KBM-7 (cell line): Measurements from ENCODE around the gene KCNJ18.
"Not testable (repeated sequence)": the region's sequence is repeated elsewhere in the genome, so short reads cannot be mapped to it uniquely, and the experiment has no call there.

ENCODE experiments used
- DNase-seq: peaks from one replicate; pipeline ENCODE4 v3.0.0-alpha.2; 2015
- in situ Hi-C: fragments of 300-500 bp; cut with MboI; formaldehyde crosslinking; loops from 2 replicates; pipeline ENCODE4 v1.14.3; 2020; ENCODE audit warnings: low sequenced_read_pairs, low pct_unique_long_range_greater_than_20kb, mixed read lengths

Gene KCNJ18

DNA sequence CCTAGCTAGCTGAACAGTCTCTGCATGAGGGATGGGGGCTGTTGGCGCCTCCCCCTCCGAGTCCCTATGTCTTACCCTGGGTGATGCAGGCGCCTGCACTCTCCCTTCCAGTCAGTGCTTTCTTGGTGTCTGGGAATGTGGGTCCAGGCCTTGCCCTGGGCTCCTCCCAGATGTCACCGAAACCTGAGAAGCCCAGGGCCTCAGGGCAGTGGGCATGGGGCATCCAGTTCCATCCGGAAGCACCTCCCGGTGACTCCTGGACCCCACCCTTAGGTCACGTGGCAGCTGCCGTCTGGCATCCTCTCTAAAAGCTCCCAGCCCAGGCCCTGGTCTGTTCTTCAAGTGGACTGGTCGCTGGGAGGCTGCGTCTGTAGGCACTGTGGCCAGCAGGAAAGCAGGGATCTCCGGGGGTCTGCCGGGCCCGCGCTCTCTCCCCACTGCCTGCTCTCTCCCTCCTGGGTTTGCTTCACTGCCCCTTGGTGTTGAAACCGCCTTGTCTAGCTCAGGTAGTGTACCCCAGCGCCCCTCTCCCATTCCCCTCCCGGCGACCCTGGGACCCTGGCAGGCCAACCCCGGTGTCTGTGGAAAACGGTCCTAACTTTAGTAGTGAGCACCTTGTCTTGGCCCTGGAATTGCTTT lies 6.2 kb downstream of the KCNJ18 start:
- DNase-seq: not testable (repeated sequence)

DNA sequence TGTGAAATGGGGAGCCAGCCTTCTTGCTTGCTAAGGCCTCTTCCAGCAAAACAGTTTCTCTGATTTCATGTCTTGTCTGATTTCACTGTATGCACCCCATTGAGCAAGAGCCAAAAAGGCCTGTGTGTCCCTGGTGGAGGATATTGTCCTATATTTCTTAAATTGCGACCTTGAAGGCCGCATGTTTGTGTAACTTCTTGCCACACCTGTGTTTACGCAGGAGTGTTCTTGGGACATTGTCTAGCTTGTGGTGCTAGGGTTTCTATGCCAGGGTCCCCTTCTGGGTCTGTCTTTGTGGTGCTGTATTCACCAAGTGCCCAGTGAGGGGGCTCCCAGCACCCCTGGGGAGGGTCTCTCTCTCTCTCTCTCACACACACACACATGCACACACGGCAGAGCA lies 6.8 kb downstream of the KCNJ18 start:
- in situ Hi-C loops, DNase-seq: not testable (repeated sequence)

More for the DNA sequence above, 6.2 kb downstream of the KCNJ18 start:
- in situ Hi-C loops: not testable (repeated sequence)

DNA sequence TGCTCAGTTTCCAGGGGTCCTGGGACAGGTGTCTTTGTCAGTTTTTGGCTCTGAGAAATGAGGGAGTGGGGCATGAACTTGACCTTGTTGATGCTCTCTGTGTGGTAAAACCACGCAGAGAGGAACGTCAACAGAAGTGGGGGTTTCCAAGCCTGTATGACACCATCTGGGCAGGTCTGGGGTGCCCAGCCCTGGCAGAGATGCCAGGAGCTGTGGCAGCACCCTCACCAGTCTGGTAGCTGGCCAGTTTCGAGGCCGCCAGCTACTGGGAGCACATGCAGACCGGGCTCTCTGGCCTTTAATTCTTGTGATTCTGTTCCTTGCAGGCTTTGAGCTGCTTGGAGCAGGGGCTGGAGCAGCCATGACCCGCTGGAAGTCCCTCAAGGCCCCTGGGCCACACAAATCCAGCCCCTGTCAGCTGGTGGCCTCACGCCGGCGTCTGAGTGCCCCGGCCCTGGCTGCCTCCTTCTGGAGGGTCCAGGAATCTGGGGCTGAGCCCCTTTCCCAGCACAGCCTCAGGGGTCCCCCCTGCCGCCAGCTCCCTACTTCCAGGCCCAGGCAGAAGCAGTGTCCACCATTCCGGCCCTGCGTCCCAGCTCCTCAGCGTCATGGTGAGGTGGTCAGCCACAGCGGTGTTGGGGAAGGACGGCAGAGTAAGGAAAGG lies 7.4 kb downstream of the KCNJ18 start:
- in situ Hi-C loops, DNase-seq: not testable (repeated sequence)

DNA sequence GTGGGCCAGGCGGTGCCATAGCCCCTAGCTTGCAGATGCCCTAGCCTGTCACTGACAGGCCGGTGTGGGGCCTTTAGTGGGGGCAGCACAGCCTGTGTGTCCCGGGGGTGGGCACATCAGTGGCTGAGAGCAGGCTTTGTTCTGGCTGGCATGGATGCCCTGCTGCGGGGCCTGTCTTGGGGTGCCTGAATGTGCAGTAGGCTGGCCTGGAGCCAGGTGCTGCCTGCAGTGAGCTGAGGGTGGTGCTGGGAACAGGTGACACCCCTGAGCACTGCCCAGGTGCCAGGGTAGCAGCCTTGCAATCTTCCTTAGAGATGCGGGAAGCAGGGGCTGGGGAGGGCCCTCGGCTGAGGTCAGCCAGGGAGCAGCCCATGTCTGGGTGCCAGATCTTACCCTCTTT lies 8.8 kb downstream of the KCNJ18 start:
- DNase-seq, in situ Hi-C loops: not testable (repeated sequence)

DNA sequence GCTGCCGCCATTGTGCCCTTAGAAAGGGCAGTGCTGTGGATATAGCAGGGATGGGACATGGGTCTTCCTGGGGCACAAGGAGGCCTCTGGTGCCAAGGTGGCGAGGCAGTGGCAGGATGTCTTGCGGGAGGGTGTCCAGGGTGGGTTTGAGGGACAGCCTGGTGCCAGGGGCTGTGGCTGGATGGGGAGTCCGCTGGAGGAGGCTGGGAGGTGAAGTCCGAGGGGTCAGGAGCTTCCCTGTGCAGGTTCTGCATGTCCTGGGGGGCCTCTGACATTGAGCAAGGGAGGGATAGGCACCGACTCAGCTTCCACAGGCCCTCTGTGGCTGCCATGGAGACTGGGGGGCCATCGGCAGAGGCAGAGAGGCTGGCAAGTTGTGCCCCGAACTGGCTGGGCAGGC lies 9.7 kb downstream of the KCNJ18 start:
- in situ Hi-C loops, DNase-seq: not testable (repeated sequence)

DNA sequence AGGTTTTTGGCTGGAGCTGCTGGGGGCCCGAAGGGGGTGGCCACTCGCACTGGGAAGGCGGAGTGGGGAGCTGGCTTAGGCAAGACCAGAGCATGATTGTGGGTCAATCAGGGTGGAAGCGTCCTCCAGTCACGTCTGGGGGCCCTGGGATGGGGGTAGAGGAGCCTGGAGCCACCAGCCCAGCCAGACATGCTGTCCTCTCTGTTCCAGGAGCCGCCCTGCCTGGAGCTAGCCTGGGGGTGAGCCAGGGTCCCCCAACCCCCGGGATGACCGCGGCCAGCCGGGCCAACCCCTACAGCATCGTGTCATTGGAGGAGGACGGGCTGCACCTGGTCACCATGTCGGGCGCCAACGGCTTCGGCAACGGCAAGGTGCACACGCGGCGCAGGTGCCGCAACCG lies 10.2 kb downstream of the KCNJ18 start:
- in situ Hi-C loops, DNase-seq: not testable (repeated sequence)

DNA sequence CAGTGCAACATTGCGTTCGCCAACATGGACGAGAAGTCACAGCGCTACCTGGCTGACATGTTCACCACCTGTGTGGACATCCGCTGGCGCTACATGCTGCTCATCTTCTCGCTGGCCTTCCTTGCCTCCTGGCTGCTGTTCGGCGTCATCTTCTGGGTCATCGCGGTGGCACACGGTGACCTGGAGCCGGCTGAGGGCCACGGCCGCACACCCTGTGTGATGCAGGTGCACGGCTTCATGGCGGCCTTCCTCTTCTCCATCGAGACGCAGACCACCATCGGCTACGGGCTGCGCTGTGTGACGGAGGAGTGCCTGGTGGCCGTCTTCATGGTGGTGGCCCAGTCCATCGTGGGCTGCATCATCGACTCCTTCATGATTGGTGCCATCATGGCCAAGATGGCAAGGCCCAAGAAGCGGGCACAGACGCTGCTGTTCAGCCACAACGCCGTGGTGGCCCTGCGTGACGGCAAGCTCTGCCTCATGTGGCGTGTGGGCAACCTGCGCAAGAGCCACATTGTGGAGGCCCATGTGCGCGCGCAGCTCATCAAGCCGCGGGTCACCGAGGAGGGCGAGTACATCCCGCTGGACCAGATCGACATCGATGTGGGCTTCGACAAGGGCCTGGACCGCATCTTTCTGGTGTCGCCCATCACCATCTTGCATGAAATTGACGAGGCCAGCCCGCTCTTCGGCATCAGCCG lies 10.8 kb downstream of the KCNJ18 start:
- DNase-seq, in situ Hi-C loops: not testable (repeated sequence)

DNA sequence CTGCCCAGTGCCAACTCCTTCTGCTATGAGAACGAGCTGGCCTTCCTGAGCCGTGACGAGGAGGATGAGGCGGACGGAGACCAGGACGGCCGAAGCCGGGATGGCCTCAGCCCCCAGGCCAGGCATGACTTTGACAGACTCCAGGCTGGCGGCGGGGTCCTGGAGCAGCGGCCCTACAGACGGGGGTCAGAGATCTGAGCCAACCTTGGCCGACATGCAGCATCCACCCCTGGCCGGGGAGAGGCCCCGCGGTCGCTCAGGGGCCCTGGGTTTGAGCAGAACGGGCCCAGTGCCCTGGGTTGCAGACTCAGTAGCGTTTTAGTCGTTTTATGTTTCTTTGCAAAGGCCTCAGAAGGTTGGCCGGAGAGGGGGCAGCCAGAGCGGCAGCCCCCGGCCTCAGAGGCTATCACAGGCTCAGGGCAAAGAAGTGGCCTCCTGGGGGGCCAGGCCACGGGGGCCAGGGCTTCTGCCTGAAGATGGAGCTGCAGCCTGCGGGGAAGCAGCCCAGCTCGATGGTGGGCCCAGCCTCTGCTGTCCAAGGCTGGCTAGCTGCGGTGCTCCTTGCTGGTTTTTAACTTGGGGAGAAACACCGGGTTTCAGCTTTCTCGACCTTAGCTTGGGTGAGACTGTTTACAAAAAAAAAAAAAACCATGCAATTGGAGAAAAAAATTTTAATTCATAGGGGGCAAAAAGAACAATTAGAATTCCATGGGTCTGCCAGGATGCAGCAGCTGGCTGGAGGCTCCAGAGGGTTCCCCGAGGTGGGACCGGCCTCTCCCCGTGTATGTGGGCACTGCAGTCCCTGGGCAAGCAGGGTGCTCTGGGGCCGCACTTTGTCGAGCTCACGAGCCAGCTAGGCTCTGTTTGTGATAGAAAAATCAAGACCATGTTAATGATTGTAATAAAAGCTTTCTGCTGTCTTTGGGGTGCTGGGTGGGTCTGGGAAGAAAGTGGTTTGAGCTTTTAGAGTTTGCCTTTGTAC lies 11.9 kb downstream of the KCNJ18 start:
- in situ Hi-C loops, DNase-seq: not testable (repeated sequence)

DNA sequence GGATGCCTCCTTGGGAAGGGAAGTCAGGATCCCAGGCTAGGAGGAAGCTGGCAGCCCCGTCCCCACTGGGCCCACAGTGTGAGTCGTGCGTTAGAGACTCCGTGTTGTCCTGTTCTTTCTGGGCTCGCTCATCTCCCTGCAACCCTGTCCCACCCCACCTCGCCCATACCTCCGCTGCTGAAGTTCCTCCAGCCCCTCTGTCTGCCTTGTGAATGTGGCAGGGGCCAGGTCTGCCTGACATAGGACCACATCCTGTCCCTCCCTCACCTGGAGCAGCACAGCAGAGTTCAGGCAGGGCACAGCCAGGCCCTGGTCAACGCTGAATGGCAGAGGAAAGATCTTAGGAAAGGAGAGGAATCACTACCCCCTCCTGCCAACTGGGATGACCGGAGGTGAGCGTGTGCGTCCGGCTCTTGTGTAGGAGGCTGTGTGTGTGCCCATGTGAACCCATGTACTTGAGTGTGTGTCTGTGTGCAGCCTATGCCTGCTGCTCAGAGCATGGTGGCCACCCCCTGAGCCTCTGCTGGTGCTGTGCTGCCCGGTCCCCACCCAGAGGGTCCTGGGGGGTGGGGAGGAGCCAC lies 12.8 kb downstream of the KCNJ18 start:
- DNase-seq: no peak
- in situ Hi-C loops: loop anchor here (5.0 kb wide), 1 partner anchor 283 kb away; no protein-coding TSS in a partner anchor

DNA sequence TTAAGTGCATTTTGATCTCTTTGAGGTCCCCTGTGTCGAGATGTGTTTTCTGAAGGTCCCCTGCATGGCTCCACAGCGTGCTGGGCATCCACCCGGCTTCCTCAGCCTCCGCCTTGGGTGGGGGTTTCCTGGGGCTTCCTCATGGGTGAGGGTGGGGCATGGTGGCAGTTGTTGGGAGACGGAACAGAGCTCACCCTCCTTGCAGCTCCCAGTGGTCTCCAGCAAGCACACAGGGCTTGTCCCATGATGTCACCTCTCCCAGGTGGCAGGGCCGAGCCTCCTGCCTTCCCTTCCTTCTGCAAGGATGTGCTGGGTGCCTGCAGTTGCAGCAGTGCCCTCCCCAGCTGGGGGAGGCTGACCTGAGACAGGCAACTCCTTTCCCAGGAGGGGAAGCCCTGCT lies 13.4 kb downstream of the KCNJ18 start:
- in situ Hi-C loops: loop anchor here (5.0 kb wide), 1 partner anchor 283 kb away; no protein-coding TSS in a partner anchor
- not testable (repeated sequence) for DNase-seq

DNA sequence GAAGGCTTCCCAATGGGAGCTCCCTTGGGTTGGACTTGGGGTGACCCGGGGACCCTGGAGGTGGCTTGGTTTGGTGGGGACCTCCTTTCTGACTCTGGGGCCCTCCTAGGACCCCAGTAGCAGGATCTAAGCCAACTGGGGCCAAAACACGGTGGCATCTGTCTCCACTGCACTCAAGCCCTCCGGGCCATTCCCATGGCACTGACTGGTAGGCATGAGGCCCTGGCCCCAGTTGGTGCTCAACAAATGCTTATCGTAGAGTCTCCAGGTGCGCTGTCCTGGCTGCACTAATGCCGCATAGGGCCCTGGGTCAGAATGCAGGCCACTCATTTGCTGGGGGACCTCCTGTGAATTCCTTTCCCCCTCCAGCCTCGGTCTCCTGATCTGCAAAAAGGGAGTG lies 14.2 kb downstream of the KCNJ18 start:
- in situ Hi-C loops: loop anchor here (5.0 kb wide), 1 partner anchor 284 kb away; no protein-coding TSS in a partner anchor
- DNase-seq: not testable (repeated sequence)

DNA sequence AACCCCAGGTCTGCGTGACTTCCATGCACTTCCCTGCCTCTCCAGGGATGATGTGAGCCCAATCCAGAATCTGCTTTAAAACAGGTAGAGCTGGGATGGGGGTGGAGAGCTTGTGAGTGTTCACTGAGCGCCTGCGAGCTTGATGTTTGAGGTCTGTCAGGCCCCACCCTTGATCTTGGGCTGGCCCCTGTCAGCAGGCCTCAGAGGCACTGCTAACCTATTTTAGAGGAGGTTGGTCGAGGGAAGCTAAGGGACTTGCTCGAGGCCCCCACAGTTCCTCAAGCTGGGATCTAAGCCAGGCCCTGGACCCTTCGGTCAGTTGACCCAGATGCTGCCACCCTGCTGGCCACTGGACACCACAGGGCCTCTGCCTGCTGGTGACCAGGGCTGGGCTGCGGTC lies 14.8 kb downstream of the KCNJ18 start:
- not testable (repeated sequence) for DNase-seq
- in situ Hi-C loops: loop anchor here (5.0 kb wide), 1 partner anchor 285 kb away; no protein-coding TSS in a partner anchor

DNA sequence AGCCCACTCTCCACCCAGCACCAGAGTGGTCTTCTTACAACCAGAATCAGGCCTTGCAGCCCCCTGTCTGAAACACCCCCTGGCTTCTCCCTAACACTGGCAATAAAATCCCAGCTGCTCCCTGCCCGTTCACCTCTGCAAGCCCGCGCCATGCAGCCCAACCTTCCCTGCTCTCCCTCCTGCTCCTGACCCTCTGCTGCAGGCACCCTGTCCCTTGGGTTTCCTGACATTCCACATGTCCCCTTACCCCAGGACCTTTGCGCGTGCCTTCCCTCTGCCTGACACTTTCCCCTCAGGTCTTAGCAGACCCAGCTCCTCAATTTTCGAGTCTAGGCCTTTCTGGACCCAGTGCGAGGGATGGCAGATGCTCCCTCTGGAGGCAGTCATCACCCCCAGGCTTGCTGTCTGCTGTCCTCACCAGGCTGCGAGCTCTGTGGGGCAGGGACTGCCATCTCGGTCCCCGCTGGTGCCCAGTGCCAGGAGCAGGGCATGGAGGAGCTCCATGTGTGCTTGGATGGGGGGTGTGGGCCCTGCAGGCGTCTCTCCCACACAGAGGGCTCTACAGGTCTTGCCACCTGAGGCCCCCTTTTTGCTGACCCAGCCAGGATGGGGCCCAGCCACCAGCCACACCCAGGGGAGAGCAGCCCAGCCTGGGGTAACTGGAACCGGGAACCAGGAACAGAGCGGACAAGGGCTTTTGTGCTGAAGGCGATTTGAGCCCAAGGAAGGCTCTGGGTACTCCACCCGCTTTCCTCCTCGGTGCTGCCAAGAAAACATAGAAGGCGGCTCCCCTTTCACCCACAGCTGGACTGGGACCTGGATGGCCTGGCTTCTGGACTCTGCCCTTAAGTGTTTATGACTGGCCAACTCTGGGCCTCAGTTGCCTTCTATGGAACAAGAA lies 15.6 kb downstream of the KCNJ18 start:
- DNase-seq: not testable (repeated sequence)
- in situ Hi-C loops: loop anchor here (5.0 kb wide), 1 partner anchor 286 kb away; no protein-coding TSS in a partner anchor

DNA sequence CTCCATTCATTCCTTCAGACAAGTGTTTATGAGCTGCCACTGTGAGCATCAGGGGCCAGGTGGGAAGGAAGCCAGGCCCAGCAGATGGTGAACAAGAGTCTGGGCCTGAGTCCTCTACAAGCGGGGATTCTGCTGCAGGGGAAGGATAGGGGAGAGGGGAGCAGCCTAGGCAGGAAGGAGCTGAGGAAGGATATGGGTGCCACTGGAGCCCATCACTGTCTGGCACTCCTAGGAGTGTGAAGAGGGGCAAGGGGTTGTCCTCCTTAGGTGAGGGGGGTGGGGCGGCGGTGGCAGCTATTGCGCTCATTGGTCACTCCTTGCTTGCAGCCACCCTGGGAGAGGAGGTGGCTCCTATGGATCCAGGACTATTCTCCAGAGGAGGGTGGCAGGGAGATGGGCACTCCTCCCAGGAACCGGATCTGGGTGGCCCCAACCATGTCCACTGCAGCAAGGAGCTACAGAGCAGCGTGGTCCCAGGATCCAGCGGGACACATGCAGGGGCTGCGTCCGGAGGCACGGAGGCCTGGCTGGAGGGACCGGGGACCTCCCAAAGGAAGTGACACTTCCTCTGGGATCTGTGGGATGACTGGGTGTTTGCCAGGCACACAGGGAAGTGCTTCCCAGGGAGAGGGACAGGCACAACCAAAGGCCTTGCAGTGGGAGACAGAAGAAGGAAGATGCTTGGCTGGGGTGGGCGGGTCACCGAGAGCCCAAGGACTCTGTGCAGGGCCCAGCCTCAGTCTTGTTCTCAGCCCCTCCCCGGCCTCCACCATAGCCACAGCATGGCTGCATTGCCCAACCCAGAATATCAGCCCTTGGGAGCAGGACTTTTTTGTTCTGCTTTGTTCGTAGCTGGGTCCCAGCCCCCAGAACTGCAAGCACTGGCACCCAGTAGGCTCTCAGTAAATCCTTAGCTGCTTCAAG lies 16.6 kb downstream of the KCNJ18 start:
- DNase-seq: not testable (repeated sequence)
- in situ Hi-C loops: loop anchor here (5.0 kb wide), 1 partner anchor 287 kb away; no protein-coding TSS in a partner anchor

DNA sequence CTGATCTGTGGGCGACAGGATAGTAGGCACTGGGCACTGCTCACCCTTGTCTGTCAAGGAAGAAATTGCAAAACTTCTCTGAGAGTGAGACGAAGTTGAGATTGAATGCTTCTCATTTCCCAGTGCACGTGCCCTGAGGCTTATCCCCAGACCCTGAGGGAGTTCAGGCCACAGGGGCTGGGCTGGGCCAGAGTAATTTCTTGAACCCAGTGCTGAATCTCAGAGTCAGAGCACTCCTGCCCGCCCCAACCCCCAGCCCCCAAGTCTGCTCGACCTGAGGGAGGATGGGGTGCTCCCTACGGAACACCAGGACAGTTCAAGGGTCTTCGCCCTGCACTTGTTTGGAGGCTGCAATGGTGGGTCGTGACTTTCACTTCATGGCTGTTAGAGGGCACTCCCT lies 17.7 kb downstream of the KCNJ18 start:
- not testable (repeated sequence) for DNase-seq
- in situ Hi-C loops: loop anchor here (5.0 kb wide), 1 partner anchor 288 kb away; no protein-coding TSS in a partner anchor

DNA sequence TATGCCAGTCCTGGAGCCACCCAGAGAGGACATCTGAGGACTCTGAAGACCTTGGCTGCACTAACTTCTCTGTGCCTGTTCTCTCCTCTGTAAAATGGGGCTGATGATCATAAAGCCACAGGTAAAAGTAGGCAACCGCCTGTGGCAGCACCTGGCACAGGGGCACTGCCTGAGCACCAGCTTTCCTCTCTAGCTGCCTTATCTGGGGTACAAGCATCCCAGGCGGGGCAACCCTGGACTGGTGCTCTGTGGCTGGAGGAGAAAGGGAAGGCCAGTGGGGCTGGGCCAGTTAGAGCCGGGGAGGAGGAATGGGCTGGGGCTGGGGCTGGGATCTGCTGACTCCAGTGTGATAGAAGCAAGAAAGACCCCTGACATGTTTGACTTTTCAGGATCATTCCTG lies 18.2 kb downstream of the KCNJ18 start:
- in situ Hi-C loops, DNase-seq: not testable (repeated sequence)
